ENCODE results near the gene HLA-DRB1.

DNA sequence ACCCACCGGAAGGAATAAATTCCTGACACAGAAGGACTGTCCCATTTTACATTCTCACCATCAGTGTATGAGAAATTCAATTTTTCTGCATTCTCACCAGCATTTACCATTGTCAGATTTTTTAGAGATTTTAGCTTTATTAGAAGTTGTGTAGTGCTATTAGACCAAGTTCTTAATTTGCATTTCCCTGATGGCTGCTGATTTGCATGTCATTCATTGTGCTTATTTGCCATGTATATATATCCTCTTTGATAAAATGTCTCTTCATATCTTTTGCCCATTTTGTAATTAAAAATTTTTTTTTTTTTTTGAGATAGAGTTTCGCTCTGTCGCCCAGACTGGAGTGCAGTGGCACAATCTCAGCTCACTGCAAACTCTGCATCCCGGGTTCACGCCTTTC is 49.8 kb downstream of the HLA-DRB1 start:
- no peak for TF ChIP-seq EZH2phosphoT487 (conservative IDR thresholded peaks at IDR 0.05; ENCODE audit: low read length)
- TF ChIP-seq, protein P1, sequence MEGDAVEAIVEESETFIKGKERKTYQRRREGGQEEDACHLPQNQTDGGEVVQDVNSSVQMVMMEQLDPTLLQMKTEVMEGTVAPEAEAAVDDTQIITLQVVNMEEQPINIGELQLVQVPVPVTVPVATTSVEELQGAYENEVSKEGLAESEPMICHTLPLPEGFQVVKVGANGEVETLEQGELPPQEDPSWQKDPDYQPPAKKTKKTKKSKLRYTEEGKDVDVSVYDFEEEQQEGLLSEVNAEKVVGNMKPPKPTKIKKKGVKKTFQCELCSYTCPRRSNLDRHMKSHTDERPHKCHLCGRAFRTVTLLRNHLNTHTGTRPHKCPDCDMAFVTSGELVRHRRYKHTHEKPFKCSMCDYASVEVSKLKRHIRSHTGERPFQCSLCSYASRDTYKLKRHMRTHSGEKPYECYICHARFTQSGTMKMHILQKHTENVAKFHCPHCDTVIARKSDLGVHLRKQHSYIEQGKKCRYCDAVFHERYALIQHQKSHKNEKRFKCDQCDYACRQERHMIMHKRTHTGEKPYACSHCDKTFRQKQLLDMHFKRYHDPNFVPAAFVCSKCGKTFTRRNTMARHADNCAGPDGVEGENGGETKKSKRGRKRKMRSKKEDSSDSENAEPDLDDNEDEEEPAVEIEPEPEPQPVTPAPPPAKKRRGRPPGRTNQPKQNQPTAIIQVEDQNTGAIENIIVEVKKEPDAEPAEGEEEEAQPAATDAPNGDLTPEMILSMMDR (IDR thresholded peaks at IDR 0.05; ENCODE audit: insufficient read depth, low read length, poor library complexity, severe bottlenecking): no peak
